Left lobe of liver (tissue), 2 donors: ENCODE results near the gene NCOA1. TPM values are rescaled to one million over a fixed set of nuclear protein-coding genes. Genes with fewer than 3 reads are reported as not detected.
"Not testable (repeated sequence)": the region's sequence is repeated elsewhere in the genome, so short reads cannot be mapped to it uniquely, and the experiment has no call there.

ENCODE experiments used
- ATAC-seq: fragments of 200-7000 bp; cut with Tn5 transposase; one replicate; pipeline ENCODE4 v1.9.1; 2020; ENCODE audit warnings: mild to moderate bottlenecking, moderate library complexity
- DNase-seq: peaks from one replicate; pipeline ENCODE4 v3.0.0-alpha.2; 2020; ENCODE audit warnings: low spot score
- total RNA-seq: library from RNA; stranded (reverse); gene quantifications from one replicate; pipeline ENCODE4 v1.2.1, GENCODE V29; 2021
- donor health status: DM: no; HTN: no; CAD: no; lungs with moderate emphysema.
- donor health status: DM: no; HTN: yes; CAD: no.

Gene NCOA1
- total RNA-seq, 1 donor from 2014 or later: 11.2 TPM

DNA sequence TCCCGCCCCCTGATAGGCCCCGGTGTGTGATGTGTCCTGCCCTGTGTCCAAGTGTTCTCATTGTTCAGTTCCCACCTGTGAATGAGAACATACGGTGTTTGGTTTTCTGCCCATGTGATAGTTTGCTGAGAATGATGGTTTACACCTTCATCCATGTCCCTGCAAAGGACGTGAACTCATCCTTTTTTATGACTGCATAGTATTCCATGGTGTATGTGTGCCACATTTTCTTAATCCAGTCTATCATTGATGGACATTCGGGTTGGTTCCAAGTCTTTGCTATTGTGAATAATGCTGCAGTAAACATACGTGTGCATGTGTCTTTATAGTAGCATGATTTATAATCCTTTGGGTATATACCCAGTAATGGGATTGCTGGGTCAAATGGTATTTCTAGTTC, 40.6 kb downstream of the NCOA1 start:
- not testable (repeated sequence) for ATAC-seq, DNase-seq

DNA sequence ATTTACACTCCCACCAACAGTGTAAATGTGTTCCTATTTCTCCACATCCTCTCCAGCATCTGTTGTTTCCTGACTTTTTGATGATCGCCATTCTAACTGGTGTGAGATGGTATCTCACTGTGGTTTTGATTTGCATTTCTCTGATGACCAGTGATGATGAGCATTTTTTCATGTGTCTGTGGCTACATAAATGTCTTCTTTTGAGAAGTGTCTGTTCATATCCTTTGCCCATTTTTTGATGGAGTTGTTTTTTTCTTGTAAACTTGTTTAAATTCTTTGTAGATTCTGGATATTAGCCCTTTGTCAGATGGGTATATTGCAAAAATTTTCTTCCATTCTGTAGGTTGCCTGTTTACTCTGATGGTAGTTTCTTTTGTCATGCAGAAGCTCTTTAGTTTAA, 41.0 kb downstream of the NCOA1 start:
- not testable (repeated sequence) for ATAC-seq, DNase-seq

DNA sequence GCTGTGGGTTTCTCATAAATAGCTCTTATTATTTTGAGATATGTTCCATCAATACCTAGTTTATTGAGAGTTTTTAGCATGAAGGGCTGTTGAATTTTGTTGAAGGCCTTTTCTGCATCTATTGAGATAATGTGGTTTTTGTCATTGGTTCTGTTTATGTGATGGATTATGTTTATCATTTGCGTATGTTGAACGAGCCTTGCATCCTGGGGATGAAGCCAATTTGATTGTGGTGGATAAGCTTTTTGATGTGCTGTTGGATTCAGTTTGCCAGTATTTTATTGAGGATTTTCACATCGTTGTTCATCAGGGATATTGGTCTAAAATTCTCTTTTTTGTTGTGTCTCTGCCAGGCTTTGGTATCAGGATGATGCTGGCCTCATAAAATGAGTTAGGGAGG, 42.5 kb downstream of the NCOA1 start:
- DNase-seq, ATAC-seq: not testable (repeated sequence)

DNA sequence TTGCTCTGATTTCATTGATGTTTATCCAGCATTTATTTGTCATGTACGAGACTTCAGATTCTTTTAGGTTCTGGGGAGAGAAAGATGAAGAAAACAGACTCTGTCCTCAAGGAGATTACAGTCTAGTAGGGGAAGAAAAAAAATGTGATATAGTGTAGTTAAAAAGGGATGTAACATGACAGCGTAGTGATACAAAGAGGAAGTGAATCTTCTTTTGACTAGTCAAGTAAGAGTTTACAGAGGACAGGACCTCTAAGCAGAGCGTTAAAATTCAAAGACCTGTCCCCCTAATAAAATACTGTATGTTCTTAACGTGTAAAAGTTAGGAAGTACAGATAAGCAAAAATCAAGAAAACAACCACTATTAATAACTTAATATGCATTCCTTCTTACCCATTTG, 47.7 kb downstream of the NCOA1 start:
- no peak for DNase-seq
- no peak for ATAC-seq

DNA sequence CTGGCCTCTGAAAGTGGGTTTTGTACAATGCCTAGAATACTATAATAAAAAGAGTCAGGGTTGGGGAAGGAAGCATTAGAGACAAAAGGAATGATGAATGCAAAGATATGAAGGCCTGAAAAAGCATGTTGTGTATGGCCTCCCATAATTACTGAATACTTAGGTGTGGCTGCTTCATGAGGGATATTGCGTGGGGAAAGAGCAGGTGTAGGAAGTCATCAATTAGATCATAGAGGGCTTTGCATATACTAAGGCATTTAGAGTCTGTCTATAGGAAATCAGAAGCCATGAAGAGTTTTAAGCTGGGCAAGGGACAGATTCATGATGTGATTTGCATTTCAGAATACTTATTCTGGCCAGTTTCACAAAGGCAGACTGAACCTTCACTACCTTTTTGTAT, 48.2 kb downstream of the NCOA1 start:
- DNase-seq: no peak

DNA sequence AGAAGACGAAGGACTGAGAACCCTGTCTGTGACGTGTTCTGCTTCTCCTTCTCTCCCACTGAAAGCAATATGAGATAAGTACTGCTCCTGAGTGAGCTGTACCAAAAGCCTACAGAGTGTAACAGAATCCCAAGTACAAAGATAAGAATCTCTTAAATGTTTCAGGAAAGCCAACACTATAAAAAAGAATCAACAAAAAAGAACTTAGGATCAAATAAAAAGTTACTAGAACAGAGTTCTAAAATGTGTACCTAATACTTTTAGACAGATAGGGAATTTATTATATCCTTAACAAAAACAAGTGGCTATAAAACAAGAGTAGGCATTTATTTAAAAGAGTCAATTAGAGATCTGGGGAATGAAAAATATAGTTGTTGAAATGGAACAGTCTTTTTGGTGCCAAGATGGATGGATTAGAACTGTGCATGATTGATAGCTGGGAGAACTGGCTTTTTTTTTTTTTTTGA, 49.0 kb downstream of the NCOA1 start:
- ATAC-seq (no peak), DNase-seq (no peak)

More for the DNA sequence above, 48.2 kb downstream of the NCOA1 start:
- ATAC-seq: no peak

DNA sequence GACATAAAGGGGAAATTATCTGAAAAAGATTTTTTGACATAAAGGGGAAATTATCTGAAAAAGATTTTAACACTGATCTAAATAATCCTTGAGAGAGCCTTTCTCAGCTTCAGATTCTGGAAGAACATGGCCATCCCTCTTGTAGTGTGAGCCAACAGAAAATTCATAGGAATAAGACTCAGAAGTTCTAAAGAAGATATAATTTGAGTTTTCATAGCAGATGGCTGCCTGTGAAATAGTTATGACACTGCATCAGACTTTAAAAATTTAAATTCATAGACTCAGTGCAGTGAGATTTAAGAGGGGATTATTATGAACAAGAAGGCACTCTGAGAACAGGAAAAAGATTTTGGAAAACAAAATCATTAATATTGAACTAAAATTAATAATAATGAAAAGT, 50.6 kb downstream of the NCOA1 start:
- no peak for DNase-seq
- no peak for ATAC-seq

DNA sequence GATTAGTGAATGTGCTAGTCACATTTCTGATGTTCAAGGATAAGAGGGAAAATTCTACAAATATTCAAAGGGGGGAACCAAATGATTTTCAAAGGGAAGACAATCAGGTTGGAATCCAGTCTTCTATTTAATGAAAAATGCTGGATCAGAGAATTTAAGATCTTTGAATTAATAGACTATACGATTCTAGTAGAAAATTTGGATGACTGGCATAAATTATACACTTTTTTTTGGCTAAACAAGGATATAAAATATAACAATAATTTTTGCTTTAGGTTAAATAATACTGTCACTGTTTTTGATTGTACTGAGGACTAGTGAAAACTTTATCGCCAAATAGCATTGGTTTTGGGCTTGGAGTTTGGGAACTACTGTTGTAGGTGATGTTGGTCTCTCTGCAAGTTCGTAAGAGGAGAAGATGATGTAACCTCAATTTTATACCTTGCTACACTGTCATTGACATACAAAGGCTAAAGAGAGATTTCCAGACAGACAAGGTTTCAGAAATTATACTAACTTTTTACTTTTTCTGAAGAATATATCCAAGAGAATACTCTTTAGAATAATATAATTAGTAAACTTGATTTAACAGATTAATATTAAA, 51.3 kb downstream of the NCOA1 start:
- no peak for DNase-seq
- ATAC-seq: no peak

DNA sequence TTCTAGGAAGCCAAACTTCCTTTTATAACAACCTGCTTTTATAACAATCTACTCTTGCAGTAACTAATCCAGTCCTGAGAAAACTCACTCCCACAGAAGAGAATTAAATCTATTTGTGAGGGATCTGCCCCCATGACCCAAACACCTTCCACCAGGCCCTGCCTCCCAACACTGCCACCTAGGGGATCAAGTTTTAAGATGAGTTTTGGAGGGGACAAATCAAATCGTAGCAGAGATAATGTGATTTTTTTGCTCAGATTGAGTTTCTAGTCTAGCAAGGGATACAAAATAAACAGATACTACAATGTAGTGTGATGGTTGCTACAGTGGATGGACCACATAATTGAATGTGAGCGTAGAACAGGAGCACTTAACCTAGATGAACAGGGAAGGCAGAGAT, 52.2 kb downstream of the NCOA1 start:
- ATAC-seq: no peak
- DNase-seq: no peak

DNA sequence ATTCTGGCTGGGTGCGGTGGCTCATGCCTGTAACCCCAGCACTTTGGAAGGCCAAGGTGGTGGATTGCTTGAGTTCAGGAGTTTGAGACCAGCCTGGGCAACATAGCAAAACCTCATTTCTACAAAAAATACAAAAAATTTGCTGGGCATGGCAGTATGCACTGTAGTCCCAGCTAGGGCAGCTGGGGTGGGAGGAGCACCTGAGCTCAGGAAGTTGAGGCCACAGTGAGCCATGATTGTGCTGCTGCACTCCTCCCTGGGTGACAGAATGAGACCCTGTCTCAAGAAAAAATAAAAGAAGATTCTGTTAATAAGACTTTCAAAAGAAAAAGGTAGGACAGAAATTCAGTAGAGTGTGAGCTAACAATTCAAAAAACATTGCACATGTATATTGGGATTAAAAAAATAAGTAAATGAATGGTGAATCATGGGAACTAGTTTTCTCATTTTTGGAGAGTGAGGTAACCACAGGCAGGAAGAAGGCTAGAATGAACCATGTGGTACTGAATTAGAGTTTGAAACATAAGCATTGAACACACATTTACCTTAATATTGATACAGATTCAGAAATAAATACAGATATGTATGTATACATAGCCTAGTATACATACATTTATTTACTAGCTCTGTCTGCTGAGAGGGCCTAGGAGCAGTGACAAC, 53.5 kb downstream of the NCOA1 start:
- DNase-seq (no peak), ATAC-seq (no peak)

DNA sequence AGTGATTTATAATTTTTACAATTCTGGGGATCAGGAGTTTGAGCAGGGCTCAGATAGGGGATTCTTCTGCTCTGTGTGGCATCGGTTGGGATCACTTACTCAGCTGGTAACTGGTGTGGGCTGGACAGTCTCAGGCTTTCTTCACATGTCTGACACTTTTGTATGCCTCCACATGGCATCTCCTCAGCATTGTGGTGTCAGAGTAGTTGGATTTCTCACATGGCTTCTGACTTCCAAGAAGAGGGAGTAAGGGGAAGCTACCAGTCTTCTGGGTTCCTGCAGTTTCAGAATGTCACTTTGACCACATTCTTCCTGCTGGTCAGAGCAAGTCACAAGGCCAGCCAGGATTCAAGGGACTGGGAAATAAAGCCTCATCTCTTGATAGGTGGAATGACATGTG, 55.6 kb downstream of the NCOA1 start:
- DNase-seq (no peak), ATAC-seq (no peak)

DNA sequence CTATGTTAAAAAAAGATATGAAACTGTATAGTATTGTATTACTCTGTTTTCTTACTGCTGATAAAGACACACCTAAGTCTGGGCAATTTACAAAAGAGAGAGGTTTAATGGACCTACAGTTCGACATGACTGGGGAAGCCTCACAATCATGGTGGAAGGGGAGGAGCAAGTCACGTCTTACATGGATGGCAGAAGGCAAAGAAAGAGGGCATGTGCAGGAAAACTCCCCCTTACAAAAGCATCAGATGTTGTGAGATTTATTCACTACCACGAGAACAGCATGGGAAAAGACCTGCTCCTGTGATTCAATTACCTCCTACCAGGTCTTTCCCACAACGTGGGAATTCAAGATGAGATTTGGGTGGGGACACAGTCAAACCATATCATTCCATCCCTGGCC, 57.0 kb downstream of the NCOA1 start:
- DNase-seq: no peak
- no peak for ATAC-seq

DNA sequence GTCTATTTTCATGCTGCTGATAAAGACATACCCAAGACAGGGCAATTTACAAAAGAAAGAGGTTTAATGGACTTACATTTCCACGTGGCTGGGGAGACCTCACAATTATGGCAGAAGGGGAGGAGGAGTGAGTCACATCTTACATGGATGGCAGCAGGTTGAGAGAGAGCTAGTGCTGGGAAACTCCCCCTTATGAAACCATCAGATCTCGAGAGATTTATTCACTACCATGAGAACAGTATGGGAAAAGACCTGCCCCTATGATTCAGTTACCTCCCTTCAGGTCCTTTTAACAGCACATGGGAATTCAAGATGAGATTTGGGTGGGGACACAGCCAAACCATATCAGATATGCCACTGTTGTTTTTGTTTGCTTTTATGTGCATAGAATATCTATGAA, 59.2 kb downstream of the NCOA1 start:
- DNase-seq, ATAC-seq: not testable (repeated sequence)

DNA sequence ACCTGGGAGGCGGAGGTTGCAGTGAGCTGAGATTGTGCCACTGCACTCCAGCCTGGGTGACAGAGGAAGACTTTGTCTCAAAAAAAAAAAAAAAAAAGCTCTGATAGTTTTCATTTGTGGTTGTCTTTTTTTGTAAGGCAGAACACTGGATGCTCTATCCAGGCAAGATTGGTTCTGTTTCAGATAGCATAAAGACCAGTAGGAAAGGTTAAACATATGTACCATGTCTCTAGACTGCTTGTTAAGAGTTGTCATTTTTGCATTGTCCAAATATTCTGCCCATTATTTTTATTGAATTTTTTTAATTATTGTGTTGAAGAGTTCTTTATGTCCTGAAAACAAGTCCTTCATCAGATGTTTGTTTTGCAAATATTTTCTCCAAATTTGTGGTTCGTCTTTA, 60.0 kb downstream of the NCOA1 start:
- DNase-seq: no peak
- no peak for ATAC-seq

DNA sequence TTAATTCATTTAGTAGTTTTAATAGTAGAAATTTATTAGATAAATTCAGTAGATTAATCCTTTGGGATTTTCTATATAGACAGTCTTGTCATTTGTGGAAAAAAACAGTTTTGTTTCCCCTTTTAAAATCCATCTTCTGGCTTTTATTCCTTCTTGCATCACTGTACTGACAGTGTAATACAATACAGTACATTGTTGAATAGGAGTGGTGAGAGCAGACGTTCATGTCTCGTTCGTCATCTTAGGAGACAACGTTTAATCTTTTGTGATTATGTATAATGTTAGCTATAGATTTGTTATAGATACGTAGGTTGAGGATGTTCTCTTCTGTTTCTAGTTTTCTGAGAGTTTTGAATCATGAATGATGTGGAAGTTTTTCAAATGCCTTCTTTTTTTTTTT, 61.8 kb downstream of the NCOA1 start:
- DNase-seq (no peak), ATAC-seq (no peak)

DNA sequence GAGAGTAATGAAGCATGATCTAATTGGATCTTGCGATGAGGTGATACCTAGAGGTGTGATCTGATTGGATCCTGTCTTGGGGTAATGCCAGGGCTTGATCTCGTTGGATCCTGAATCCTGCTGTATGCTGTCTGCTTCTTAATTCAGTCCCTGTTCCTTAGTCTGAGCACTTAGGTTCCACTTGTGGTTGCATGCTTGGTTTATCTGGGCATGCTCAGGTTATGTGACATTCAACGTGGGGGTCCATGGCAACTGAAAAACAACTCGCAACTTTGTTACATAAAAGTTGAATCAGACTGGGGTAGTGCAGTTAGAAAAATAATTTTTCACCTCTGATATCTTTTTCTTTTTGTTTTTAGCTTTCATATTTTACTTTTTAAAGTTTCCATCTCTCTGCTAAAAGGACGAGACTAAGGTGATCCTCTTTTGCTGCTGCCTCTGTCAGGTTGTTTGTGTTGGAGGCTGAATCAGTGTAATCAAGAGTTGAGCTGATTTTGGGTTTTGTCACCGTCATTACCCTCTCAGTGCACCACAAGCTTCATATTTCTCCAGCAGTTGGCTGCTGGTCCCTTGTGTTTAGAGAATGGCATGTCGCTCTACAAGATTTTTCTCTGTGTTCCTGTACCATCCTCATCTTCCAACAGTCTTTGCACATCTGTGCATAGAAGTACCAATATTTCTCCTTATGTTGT, 67.9 kb downstream of the NCOA1 start:
- no peak for ATAC-seq

DNA sequence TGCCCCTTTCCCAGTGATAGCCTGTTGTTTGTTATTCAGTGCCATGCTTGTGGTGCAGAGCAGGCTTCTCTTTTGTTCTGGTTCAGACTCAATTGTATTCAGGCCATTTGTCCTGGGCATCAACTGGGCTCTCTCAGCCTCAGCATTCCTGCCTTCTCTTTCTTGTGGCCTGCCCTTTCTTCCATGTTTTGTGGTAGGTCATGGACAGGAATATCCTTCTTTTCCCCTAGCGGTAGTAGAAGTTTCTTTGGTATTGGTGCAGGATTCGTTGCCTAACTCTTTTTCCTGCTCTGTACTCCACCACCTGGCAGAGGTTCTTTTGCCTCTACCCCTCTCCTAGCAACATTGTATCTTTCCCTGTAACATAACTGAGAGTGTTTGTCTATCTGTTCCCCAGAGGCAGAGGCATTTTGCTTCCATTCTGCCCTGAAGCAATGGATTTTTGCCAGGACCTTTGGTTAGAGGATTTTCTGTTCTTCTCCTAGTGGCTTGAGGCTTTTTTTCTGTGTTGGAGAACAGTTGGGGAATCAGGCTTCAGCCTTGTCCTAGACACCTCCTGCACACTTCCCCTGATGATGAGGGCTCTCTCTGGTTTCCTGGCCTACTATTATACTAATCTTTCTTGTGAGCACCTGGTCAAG, 68.5 kb downstream of the NCOA1 start:
- DNase-seq (no peak), ATAC-seq (no peak)

More for the DNA sequence above, 67.9 kb downstream of the NCOA1 start:
- no peak for DNase-seq

DNA sequence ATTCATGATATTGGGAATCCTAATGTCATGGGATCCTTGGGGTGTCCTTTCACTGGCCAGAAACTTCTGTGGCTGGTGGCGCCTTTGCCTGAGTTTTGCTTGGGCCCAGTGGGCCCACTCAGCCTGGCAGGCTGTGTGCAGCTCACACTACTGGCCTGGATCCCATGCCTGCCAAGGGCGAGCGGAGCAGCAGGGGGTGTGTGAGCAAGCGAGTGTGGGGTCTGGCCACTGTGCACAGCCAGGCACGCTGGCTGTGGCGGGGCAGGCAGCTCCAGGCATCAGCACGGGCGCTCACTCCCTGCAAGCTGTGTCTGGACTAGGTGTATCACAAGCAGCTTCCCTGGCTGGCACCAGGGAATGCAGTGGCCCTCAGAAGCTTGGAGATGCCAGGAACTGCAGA, 74.5 kb downstream of the NCOA1 start:
- DNase-seq: no peak
- no peak for ATAC-seq

DNA sequence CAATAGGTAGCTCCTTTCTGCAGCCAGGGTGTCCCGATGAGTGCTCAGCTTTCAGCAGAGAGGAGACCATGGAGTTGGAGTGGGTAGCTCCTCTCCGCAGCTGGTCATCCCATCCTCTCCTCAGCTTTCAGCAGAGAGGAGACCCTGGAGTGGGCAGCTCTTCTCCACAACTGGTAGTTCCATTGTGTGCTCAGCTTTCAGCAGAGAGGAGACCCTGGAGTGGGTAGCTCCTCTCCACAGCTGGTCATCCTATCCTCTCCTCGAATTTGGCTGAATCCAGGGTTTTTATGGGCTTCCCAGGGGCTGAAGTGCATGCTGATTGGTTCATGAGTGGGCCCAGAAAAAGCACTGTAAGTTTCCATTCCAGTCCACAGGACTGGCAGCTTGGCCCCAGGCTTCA, 75.2 kb downstream of the NCOA1 start:
- DNase-seq: no peak
- ATAC-seq: no peak

DNA sequence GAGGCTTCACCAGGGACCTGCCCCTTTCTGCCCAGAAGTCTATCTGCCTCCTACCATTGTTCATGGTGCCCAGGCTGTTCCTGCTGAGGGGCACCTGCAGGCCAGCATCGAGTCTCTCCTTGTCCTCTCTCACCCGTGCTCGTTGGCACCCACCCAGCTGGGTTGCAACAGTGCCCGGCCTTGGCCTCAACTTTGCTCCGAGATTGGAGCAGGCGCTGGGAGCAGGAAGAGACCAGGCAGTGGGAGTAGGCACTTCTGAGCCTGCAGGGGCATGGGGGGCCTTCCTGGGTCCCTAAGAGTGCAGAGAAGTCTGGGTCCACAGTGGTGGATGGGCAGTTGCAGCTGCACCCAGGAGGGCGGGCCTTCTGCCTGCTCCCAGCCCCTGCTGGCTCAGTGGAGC, 75.6 kb downstream of the NCOA1 start:
- DNase-seq: no peak
- ATAC-seq: no peak

DNA sequence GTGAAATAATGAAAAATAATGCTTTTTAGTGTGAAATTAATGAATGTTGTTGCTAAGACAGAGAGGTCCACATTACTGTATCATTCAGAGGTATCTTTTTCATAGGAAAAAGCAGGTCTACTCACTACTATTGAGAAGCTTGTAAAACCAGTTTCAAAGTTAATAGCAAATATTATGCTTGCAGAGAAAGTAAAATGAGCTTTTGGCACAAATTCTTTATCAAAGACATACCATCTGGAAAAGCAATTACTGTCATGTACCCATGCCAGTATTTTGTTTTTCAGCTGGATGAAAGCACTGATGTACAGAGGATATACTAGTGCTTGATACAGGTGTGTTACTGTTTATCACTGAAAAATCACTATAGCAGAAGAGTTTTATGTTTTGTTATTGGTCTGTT, 77.5 kb downstream of the NCOA1 start:
- ATAC-seq (no peak), DNase-seq (no peak)

DNA sequence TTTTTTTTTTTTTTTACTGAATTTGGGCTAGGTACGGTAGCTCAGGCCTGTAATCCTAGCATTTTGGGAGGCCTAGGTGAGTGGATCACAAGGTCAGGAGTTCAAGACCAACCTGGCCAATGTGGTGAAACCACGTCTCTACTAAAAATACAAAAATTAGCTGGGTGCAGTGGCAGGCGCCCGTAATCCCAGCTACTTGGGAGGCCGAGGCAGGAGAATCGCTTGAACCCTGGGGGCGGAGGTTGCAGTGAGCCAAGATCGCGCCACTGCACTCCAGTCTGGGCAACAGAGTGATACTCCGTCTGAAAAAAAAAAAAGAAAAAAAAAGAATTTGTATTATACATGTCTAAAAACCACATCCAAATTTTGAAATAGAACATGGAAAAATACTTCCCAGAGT, 78.5 kb downstream of the NCOA1 start:
- DNase-seq, ATAC-seq: not testable (repeated sequence)
